ENCODE measurements around the gene MTHFD1L.

Gene MTHFD1L

GRCh38 chr6:151051164-151051563 is 185.7 kb downstream of the MTHFD1L start:
- DNase-seq: no peak

- DNase-seq: no peak
These were observed 186.6 kb downstream of the MTHFD1L start for GRCh38 chr6:151052021-151052646.

GRCh38 chr6:151054306-151054705 is 188.8 kb downstream of the MTHFD1L start:
- no peak for DNase-seq

GRCh38 chr6:151056230-151056907 is 190.9 kb downstream of the MTHFD1L start:
- no peak for DNase-seq

- no peak for DNase-seq
These were observed 191.6 kb downstream of the MTHFD1L start for GRCh38 chr6:151057061-151057460.

- no peak for DNase-seq
These were observed 192.7 kb downstream of the MTHFD1L start for GRCh38 chr6:151058021-151058733.

- DNase-seq: no peak
These were observed 194.2 kb downstream of the MTHFD1L start for GRCh38 chr6:151059612-151060095.

GRCh38 chr6:151060096-151060765 is 194.7 kb downstream of the MTHFD1L start:
- no peak for DNase-seq

- no peak for DNase-seq
These were observed 195.4 kb downstream of the MTHFD1L start for GRCh38 chr6:151060766-151061531.

GRCh38 chr6:151063352-151063751 is 197.8 kb downstream of the MTHFD1L start:
- no peak for DNase-seq

GRCh38 chr6:151063842-151064647 is 198.5 kb downstream of the MTHFD1L start:
- no peak for DNase-seq

GRCh38 chr6:151065027-151065815 is 199.7 kb downstream of the MTHFD1L start:
- DNase-seq: no peak

GRCh38 chr6:151067684-151068596 is 202.4 kb downstream of the MTHFD1L start:
- DNase-seq: no peak

GRCh38 chr6:151068761-151069312 is 203.3 kb downstream of the MTHFD1L start:
- no peak for DNase-seq

GRCh38 chr6:151069641-151070040 is 204.1 kb downstream of the MTHFD1L start:
- no peak for DNase-seq

GRCh38 chr6:151070631-151071051 is 205.1 kb downstream of the MTHFD1L start:
- DNase-seq: no peak

- DNase-seq: no peak
These were observed 205.8 kb downstream of the MTHFD1L start for GRCh38 chr6:151071295-151071694.

GRCh38 chr6:151073146-151073545 is 207.6 kb downstream of the MTHFD1L start:
- no peak for DNase-seq

GRCh38 chr6:151073701-151074100 is 208.2 kb downstream of the MTHFD1L start:
- no peak for DNase-seq

Data from SIG-M5 (cell line).